Vagina (tissue), 2 donors: ENCODE results near the gene OSTN. TPM values are rescaled to one million over a fixed set of nuclear protein-coding genes. Genes with fewer than 3 reads are reported as not detected.

Experiments
- DNase-seq, 2 donors: peaks; one replicate each; pipeline ENCODE4 v3.0.0-alpha.2; 2017; ENCODE audit errors: extremely low spot score in 2 of 2
- H3K27ac ChIP-seq: fragments of 200-600 bp; sonication (generic); one replicate; pipeline ENCODE4 v1.5.1; 2019
- H3K27me3 ChIP-seq: fragments of 200-600 bp; sonication (generic); one replicate; pipeline ENCODE4 v1.5.1; 2019
- H3K36me3 ChIP-seq, 2 donors: fragments of 200-600 bp; sonication (generic); one replicate each; pipeline ENCODE4 v1.5.1; 2017 to 2019
- H3K4me1 ChIP-seq: fragments of 200-600 bp; sonication (generic); one replicate; pipeline ENCODE4 v1.5.1; 2019
- H3K4me3 ChIP-seq, 2 donors: fragments of 200-600 bp; sonication (generic); 1 replicate in 1 of 2; 2 replicates in 1 of 2; pipeline ENCODE4 v1.5.1; 2016 to 2019
- H3K9me3 ChIP-seq: fragments of 200-600 bp; sonication (generic); one replicate; pipeline ENCODE4 v1.5.1; 2019
- POLR2A ChIP-seq, 2 donors: fragments of 450-650 bp; IDR thresholded peaks; one replicate each; pipeline ENCODE4 v1.6.1; 2017; ENCODE audit warnings: antibody characterized with exemption in 2 of 2, mild to moderate bottlenecking in 2 of 2, moderate library complexity in 2 of 2
- POLR2AphosphoS5 ChIP-seq, 2 donors: sonication (generic); formaldehyde crosslinking; IDR thresholded peaks; one replicate each; pipeline ENCODE4 v1.9.0; 2017; ENCODE audit warnings: antibody characterized with exemption in 2 of 2, mild to moderate bottlenecking in 2 of 2, low read depth in 1 of 2; ENCODE audit not compliant: insufficient read depth in 1 of 2
- intact Hi-C: fragments of 100-400 bp; cut with DNase I; formaldehyde crosslinking; loops from one replicate; pipeline ENCODE4 v1.15.1; 2023
- total RNA-seq: library from RNA; depleted of rRNA; stranded (reverse); fragments of >200 nt; gene quantifications from one replicate; pipeline ENCODE4 v1.2.3, GENCODE V29; 2016
- TF ChIP-seq, protein P1 (sequence below), 3 experiments: fragments of 450-650 bp in 2 of 3; fragments of 200-600 bp in 1 of 3; sonication (generic) in 1 of 3; IDR thresholded peaks; one replicate each; pipeline ENCODE4 v1.5.1; 2017 to 2019; ENCODE audit warnings: antibody characterized with exemption in 3 of 3, mild to moderate bottlenecking in 2 of 3, moderate library complexity in 2 of 3

OSTN gene
- total RNA-seq, 1 donor from 2014 or later, result not detected

DNA sequence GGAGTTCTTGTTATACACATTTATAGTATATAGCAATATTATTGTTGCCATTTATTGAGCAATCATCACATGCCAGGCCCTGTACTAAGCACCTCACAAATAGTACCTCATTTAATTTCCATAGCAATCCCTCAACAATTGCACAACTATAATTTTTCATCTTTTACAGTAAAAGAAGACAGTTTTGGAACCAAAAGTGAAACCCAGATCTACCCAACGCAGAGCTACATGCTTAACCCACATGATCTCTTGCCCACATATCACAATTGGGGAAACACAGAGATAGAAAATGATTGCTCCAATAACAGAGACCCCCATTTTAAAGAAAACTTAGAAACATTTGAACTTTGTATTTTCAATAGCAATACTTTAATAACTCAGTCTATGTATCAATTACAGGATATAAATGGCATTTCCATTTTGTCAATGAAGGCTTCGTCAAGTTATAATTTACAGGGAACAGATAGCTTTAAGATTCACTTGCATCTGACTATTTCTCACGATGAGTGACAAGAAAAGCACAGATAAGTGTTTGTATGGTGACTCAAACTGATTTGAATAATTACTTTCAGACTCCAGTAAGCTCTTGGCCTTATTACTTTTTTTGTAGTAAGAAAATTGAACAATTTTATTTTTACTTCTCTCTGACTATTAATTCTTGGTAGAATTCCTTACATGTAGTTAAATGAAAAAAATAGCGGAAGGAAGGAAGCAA lies 91.4 kb downstream of the OSTN start:
- no peaks in the 10 kb centered on the region for H3K27me3 ChIP-seq
- peak overlapping the region in 1 of 2 donors; percentile 19 for H3K4me3 ChIP-seq
- no peak overlapping the region for H3K27ac ChIP-seq
- no peaks in the 10 kb centered on the region for H3K9me3 ChIP-seq
- intact Hi-C loops, result no loop called here
- no peaks in the 10 kb centered on the region for H3K36me3 ChIP-seq
- no peaks in the 10 kb centered on the region for H3K4me1 ChIP-seq
- TF ChIP-seq POLR2AphosphoS5 (IDR thresholded peaks at IDR 0.05; ENCODE audit: insufficient read depth in 1 of 2, low read depth in 1 of 2) (no peak), POLR2A (IDR thresholded peaks at IDR 0.05) (no peak)
- TF ChIP-seq, protein P1, sequence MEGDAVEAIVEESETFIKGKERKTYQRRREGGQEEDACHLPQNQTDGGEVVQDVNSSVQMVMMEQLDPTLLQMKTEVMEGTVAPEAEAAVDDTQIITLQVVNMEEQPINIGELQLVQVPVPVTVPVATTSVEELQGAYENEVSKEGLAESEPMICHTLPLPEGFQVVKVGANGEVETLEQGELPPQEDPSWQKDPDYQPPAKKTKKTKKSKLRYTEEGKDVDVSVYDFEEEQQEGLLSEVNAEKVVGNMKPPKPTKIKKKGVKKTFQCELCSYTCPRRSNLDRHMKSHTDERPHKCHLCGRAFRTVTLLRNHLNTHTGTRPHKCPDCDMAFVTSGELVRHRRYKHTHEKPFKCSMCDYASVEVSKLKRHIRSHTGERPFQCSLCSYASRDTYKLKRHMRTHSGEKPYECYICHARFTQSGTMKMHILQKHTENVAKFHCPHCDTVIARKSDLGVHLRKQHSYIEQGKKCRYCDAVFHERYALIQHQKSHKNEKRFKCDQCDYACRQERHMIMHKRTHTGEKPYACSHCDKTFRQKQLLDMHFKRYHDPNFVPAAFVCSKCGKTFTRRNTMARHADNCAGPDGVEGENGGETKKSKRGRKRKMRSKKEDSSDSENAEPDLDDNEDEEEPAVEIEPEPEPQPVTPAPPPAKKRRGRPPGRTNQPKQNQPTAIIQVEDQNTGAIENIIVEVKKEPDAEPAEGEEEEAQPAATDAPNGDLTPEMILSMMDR (IDR thresholded peaks at IDR 0.05), result no peak
- DNase-seq, result no peak

DNA sequence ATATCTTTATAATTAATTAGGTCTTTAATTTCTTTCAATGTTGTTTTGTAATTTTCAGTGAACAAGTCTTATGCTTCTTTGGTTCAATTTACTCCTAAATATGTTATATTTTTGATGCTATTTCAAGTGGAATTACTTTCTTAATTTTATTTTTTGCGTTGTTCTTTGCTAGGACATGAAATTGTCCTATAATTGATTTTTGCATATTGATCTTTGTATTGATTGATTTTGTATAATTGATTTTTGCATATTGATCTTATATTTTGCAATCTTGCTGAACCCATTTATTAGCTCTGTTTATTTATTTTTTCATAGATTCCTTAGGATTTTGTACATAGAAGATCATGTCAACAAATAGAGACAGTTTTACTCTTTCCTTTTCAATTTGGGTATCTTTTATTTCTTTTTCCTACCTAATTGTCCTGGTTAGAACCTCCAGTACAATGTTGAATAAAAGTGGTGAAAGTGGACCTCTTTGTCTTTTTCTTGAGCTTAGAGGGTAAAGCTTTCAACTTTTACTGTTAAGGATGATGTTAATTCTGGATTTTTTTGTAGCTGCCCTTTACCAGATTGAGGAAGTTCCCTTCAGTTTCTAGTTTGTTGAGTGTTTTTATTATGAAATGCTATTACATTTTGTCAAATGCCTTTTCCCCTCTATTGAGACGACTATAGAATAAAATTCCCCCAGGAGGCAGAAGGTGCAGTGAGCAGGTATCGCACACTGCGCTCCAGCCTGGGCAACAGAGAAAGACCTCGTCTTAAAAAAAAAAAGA lies 93.4 kb downstream of the OSTN start:
- Histone ChIP-seq H3K36me3 (no peaks in the 10 kb centered on the region), H3K4me3 (no peak overlapping the region), H3K27ac (no peak overlapping the region), H3K4me1 (no peaks in the 10 kb centered on the region), H3K9me3 (no peaks in the 10 kb centered on the region), H3K27me3 (no peaks in the 10 kb centered on the region)
- intact Hi-C loops, result no loop called here
- TF ChIP-seq, protein P1 (IDR thresholded peaks at IDR 0.05), result no peak
- no peak for TF ChIP-seq POLR2A (IDR thresholded peaks at IDR 0.05)
- TF ChIP-seq POLR2AphosphoS5 (IDR thresholded peaks at IDR 0.05; ENCODE audit: insufficient read depth in 1 of 2, low read depth in 1 of 2), result no peak
- no peak for DNase-seq

DNA sequence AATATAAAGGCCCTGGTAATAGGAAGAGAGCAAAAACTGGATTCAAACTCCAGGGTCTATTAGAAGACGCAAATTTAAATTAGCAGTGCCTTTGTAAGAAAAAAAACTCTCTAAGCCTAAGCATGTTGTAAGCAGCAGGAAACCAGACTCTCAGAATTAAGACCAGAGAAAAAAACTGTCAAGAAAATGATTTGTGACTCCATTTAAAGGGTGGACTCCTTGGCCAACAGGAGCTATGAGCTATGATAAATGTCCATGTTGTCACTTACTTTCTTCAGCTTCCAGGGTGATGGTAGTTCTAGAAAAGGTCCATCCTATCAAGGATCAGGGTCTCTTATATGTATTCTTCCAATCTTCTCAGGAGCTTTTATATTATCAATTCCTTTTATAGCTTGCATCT lies 95.2 kb downstream of the OSTN start:
- no peaks in the 10 kb centered on the region for H3K4me1 ChIP-seq
- TF ChIP-seq POLR2AphosphoS5 (IDR thresholded peaks at IDR 0.05; ENCODE audit: insufficient read depth in 1 of 2, low read depth in 1 of 2), result no peak
- TF ChIP-seq, protein P1 (IDR thresholded peaks at IDR 0.05), result no peak
- no peak for TF ChIP-seq POLR2A (IDR thresholded peaks at IDR 0.05)
- no peaks in the 10 kb centered on the region for H3K9me3 ChIP-seq
- H3K36me3 ChIP-seq, result no peaks in the 10 kb centered on the region
- no peak overlapping the region for H3K4me3 ChIP-seq
- no peak overlapping the region for H3K27ac ChIP-seq
- intact Hi-C loops, result no loop called here
- H3K27me3 ChIP-seq, result no peaks in the 10 kb centered on the region
- no peak for DNase-seq

DNA sequence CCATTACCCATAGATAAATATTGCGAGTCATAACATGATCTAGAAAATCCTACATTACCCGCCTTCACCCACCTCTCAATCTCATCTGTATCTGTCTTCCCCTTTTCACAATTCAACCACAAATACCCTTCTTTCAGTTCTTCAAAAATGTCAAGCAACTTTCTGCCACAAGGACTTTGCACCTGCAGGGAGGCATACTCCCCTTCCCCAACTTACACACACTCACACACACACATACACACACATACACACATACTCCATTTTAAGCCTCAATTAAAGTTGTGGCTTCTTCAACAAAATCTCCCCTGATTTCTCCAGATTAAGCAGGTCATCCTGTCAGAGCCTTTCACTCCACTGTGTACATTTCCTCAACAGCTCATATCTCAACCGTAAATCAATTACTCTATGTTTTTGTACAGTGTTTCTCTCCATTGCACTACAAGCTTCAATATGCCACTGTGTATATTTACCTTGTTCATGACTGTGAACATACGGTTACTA lies 97.0 kb downstream of the OSTN start:
- intact Hi-C loops, result no loop called here
- Histone ChIP-seq H3K27me3 (no peaks in the 10 kb centered on the region), H3K36me3 (no peaks in the 10 kb centered on the region), H3K27ac (no peak overlapping the region), H3K9me3 (no peaks in the 10 kb centered on the region), H3K4me3 (no peak overlapping the region), H3K4me1 (no peaks in the 10 kb centered on the region)
- no peak for TF ChIP-seq POLR2A (IDR thresholded peaks at IDR 0.05)
- TF ChIP-seq, protein P1 (IDR thresholded peaks at IDR 0.05), result no peak
- no peak for TF ChIP-seq POLR2AphosphoS5 (IDR thresholded peaks at IDR 0.05; ENCODE audit: insufficient read depth in 1 of 2, low read depth in 1 of 2)
- no peak for DNase-seq
